Activated CD4-positive, CD25-positive, alpha-beta regulatory T cell treated with anti-CD3 and anti-CD28 coated beads, Interleukin-2, amount 50 U/mL, for 16 hours (primary cell): Measurements from ENCODE around the gene EXOC6B.

Source experiments
- DNase-seq: peaks from one replicate; pipeline ENCODE4 v3.0.0-alpha.2; 2020; ENCODE audit warnings: low read depth, low spot score

Gene EXOC6B

GRCh38 chr2:72173640-72174321 is 652.1 kb downstream of the EXOC6B start:
- no peak for DNase-seq

- DNase-seq, result no peak
Observed at GRCh38 chr2:72172478-72172877, 653.4 kb downstream of the EXOC6B start.

- DNase-seq, result no peak
Observed at GRCh38 chr2:72166279-72166678, 659.6 kb downstream of the EXOC6B start.

GRCh38 chr2:72165792-72166191 is 660.0 kb downstream of the EXOC6B start:
- no peak for DNase-seq

- DNase-seq, result no peak
Observed at GRCh38 chr2:72162574-72162973, 663.3 kb downstream of the EXOC6B start.

DNA sequence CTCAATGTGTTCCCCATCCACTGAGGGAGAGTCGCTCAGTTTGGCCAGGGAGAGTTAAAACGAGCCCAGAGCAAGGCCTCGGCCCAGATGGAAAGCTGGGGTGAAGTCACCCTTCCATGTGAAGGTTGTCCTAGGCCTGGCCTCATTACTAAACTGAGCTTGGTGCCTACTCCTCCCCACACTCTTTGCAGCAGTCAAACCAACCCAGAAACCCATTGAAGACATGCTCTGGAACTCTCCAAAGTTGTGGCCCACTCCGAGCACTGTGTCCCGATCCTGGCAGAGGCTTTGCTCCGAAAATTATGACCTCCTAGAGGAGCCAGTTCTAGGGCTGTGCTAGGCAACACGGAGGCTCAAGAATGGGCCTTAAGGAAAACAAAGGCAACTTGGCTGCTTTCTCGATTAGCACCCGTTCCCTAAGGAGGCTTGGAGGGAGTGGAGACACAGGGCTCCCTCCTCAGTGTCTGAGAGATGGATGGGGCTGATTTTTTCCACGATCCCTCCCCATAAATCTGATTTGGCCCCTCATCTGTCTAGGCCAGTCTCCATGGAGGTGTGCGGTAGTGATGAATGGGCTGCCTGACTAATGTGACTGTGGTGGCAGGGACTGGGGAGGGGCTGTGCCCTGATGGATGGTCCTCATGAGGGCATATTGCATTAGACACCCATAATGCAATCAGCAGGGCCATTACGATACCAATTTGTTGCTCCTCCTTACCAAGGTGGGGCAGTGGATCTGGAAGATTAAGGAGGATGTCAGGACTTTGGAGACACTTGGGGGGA is 666.4 kb downstream of the EXOC6B start:
- DNase-seq, result no peak

GRCh38 chr2:72157871-72158771 is 667.7 kb downstream of the EXOC6B start:
- DNase-seq, result no peak

DNA sequence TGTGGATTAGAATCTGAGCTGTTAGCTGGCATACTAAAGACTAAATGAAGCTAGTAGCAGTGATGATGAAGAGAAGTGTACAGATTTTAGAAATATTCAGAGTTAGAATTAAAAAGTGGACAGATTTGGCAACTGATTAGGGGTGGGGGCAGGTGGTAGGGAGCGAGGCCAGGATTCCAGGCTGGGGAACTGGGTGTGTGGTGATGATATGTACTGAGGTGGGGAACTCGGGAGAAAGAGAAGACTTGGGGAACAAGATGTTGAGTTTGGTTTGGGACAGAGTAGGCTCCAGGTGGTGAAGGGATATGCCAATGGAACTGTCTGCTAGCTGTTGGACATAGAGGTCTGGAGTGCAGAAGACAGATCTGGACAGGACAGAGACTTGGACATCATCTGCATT is 669.0 kb downstream of the EXOC6B start:
- no peak for DNase-seq

GRCh38 chr2:72155737-72156136 is 670.1 kb downstream of the EXOC6B start:
- no peak for DNase-seq

DNA sequence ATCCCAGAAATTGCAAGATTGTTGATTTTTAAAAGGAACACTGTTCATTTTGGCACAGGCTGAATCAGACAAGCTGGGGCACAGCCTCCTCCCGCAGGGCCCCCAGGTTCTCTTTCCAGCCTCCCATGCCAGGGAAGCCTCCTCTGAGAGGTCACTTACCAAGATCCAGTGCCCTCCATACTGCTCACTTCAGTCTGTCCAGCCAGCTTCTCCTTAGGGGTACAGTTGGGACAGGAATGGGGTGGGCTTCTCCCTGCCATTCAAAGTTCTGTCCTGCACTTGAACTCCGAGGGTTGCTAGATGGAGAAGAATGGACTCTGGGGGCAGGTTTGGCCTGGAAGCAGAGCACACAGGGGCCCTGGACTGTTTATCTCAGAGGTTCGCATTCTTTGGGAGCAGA is 670.7 kb downstream of the EXOC6B start:
- DNase-seq, result no peak

DNA sequence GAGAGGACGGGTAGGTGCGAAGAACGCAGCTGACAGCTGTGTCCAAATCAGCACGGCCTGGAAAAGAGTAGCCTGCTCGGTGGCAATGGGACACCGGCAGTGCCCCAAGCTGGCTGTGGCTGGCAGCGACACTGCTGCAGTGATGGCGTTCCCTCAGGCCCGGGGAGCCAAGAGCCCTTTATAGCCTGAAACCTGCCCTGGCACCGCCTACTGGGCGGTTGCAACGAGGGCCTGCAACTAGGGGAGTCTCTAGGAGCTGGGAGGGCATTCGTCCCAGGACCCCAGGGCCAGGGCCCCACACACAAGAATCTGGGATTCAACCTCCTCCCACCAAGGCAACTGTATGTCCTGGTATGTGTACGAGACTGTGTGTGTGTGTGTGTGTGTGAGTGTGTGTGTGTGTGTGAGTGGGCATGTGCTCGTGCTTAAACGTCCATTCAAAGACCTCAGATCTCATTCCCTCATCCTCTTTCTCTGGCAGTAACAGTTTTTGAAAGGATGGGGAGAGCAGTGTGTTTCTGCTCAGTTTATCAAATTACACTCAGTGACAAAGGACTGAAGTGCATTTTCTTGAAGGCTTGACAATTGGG is 671.4 kb downstream of the EXOC6B start:
- DNase-seq, result no peak

- DNase-seq, result no peak
Observed at GRCh38 chr2:72153924-72154323, 671.9 kb downstream of the EXOC6B start.

- DNase-seq, result no peak
Observed at GRCh38 chr2:72153026-72153791, 672.6 kb downstream of the EXOC6B start.

DNA sequence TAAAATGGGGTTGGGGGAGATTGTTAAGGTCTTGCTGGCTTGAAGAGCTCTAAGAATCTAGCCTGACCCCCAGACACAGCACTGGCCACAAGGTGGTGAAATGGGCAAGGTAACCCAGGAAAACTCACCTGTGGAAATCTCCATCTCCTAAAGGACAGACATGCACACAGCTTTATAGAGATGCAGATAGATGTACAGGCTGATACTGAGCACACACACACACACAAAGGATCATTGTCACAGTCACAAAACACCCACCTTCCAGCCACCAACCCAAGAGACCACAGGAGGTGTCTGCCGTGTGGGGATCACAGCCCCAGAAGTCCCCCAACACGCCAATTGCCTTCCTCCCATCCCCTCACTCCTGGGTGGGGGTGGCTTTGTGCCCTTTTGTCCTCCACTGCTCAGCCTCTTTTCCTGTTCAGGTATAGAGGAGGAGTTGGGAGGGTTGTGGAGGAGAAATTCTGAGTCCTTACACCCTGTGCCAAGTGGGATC is 674.9 kb downstream of the EXOC6B start:
- no peak for DNase-seq

DNA sequence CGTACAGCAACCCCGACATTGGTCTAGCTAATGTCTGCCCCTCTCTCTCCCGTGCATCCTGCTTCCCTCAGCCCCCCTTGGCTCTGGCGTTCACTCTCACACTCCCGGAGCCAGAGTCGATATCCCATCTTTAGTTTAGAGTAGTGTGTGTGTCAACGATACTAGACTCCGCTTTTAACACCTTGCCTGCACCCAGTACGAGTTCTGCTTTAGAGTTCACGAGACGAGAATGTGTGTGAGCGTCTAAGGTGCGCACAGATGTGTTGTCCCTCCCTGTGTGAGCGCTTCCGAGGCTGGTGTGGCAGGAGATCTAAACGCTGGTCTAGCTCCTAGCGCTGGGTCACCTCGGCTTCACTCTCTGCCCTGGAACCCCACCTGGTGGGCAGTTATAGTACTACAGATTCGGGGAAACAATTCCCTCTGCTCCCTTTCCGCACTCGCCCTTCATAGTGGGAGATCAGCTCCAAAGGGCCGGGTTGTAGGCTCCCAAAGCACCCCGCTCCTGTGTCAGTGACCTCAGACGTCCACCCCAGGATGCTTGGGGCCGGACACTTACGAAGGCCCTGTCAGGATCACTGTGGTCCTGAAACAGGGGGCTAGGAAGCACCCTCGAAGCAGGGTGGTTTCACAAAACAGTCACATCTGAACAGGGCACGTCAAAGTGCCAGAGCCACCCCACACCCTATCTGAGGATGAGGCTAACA is 675.5 kb downstream of the EXOC6B start:
- peak; percentile 24 for DNase-seq

DNA sequence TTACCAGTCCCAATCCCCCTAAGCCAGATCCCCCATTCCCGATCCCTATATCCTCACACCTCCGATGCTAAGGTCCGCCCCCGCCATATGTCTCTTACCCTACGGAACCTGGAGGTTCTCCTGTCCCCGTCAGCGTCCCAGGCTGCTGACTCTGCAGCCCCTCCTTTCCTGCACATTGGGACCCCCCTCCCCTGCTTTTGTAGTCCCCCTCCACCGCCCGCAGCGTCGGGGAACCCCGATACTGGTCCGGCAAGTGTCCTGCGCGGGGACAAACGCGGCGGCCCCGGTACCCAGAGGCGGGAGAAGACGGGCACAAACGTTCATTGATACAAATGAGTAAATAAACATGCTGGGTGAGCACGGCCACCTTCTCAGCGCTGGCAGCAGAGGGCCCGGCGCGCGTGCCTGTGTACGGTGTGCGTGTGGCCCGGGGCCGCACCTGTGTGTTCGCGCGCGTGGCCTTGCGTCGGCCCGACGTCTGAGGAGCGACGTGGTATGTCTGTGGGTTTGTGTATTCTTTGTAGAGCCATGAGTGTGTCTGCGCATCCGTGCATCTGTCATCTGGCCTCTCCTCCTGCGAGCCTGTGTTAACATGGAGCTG is 676.2 kb downstream of the EXOC6B start:
- no peak for DNase-seq

GRCh38 chr2:72148837-72149555 is 676.8 kb downstream of the EXOC6B start:
- no peak for DNase-seq

DNA sequence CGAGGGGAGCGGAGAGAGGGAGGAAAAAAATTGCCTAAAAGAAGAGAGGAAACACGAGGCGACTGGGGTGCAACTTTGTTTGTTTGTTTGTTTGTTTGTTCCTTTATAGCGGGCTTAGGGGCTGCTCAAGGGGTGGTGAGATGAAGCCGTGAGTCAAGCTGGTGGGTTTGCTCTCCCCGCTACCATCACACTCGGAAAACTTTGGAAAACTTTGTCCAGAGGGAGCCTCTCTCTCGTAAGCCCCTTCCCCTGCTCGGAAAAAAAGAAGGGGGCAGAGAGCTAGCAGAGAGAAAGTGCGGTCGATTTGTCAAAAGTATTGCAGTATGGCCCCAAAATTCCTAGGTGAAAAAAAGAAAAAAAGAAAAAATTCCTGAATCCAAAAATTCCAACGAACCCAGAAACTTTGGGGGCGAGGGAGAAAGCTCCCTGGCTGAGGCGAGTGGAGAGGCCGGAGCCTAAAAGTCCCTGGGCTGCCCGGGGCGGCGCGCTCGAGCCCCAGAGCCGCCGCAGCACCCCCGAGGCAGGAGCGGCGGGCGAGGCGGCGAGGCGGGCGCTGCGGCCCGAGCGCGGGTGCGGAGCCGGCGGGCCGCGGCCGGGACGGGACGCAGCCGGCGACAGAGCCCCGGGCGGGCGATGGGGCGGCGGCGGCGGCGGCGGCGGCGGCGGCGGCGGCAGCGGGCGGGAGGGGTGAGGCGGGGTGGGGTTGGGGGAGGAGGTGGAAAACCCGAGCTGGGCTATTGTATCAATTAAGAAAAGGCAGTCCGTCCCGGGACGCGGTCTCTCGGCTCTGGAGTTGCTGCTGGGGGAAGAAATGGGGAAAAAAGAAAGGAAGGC is 677.6 kb downstream of the EXOC6B start:
- no peak for DNase-seq
